Activated CD4-positive, CD25-positive, alpha-beta regulatory T cell (primary cell): ENCODE data around the gene BEND3.

ENCODE experiments used
- DNase-seq, 4 experiments: peaks; one replicate each; lab custom pipeline; 2025; lab: John Stamatoyannopoulos, UW

Gene BEND3

DNA sequence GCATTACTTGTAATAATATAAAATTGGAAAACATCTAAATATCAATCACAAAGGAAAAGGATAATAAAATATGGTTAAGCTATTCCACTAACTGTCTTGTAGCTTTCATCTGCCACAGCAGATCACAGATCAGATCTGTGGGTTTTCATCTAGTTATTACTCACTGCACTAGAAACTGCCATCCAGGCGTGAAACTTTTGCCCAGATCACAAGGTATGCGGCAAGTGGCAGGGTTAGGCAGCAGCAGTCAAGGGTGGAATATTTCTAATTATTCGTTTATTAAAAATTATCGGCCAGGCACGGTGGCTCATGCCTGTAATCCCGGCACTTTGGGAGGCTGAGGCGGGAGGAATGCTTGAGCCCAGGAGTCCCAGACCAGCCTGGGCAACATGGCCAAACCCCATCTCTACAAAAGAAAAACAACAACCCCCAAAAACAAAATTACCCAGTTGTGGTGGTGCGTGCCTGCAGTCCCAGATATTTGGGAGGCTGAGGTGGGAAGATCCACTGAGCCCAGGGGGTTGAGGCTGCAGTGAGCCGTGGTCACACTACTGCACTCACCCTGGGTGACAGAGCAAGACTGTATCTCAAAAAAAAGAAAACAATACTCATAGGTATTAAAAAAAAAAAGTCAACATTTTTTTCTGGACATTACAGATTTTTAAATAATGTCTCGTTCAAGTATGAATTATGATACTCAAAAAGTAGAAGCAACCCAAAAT lies 32.1 kb downstream of the BEND3 start:
- no peak for DNase-seq

DNA sequence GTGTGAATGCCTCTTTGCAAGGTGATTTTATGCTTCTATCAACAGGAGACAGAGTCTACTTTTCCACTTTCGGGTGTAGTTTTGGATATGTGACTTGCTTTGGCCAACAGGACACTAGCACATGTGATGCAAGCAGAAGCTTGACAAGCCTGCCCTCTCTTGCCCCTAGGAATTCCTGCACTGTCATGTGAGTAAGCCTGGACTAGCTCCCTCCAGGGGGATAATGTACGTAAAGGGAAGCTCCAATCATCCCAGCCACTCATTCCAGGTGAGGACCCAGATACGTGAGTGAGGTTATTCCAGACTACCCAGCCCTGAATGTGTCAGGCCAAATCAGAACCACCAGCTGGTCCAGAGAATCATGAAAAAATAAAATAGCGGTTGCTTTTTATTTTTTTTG lies 33.3 kb downstream of the BEND3 start:
- DNase-seq: no peak

- no peak for DNase-seq
Measured at GRCh38 chr6:107080036-107080435, 35.3 kb downstream of the BEND3 start.

DNA sequence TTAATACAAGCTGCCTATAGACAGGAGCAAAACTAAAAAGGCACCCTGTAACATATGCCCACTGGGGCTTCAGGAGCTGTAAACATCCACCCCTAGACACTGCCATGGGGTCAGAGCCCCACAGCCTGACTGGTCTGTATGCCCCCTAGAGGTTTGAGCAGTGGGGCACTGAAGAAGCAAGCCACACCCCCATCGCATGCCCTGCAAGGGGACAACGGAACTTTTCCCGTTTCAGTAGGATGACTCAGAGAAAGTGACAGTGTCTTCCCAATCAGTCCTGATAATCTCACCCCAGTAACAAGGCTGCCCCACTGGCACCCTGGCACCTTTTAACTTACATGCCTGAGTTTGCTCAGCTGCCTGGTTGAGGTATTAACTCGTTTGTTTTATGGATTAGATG lies 35.9 kb downstream of the BEND3 start:
- DNase-seq: no peak

- DNase-seq: no peak
Measured at GRCh38 chr6:107077710-107078109, 37.6 kb downstream of the BEND3 start.

GRCh38 chr6:107075951-107076381 lies 39.3 kb downstream of the BEND3 start:
- DNase-seq: no peak

- no peak for DNase-seq
Measured at GRCh38 chr6:107070686-107071085, 44.6 kb downstream of the BEND3 start.

DNA sequence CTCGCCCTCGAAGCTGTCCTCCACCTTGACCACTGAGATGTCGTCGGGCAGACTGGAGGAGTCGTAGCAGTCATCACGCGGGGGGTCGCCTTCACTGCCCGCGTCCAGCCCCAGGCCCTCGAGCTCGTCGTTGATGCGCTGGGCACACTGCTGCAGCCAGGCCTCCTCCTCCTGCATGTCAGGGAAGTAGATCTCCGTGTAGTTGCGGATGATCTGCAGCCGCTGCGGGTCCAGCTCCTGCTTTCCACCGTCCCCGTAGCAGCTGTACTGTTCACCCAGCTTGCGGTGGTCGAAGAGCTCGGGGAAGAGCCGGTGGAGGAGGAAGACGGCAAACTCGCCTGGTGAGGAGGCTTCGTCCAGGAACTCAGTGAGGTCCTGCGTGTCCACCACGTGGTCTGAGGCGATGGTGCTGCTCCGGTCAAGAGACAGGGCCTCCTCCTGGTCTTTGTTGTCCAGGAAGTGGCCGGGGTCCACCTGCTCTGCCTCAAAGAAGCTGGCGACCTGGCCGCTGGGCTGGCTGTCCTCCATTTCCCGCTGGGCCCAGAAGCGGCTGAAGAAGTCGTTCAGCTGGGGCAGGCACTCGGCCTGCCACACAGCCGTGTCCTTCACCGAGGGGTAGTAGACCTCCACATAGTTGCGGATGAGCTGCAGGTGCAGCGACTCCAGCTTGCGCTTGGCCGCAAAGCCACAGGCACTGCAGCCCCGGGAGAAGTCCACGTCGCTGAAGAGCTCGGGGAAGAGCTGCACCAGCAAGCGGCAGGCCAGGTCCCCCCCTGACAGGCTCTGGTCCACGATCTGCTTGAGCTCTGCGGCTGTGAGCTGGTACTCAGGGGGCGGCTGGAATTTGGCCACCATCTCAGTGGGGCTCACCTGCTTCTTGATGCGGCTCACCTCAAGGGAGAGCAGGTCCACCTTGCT lies 45.4 kb downstream of the BEND3 start:
- DNase-seq: no peak

DNA sequence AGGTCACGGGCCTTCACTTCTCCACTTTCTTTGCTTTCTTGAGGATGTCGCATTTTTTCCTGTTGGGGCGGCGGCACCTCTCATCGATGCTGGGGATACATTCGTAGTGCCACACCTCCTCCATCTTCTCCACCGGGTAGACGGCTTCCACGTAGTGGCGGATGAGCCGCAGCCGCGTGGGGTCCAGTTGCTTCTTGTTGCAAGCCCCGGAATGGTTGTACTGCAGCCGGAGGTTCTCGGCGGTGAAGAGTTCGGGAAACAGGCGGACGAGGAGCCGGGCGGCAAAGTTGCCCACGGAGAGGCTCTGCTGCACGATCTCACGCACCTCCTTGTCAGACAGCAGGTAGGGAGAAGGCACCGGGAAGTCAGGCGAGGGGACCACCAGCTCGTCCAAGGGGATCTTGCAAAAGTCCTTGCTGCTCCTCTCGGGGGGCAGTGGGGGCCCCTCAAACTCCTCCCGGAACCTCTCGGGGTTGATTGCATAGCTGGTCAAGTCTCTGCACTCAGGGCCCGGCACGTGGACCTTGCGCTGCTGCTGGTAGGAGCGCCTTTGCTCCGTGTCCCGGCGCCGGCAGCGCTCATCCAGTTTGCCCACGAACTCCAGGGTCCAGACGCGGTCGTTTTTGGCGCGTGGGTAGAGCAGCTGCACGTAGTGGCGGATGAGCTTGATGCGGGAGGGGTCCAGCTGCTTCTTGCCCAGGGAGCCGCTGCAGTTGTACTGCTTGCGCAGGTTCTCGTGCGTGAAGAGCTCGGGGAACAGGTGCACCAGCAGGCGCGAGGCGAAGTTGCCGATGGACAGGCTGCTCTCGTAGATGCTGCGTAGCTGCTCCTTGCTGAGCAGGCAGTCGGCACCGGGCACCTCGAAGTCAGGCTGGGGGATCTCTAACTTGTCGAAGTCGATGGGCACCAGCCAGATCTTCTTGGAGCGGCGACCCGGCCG lies 46.4 kb downstream of the BEND3 start:
- no peak for DNase-seq

GRCh38 chr6:107066697-107067659 lies 48.3 kb downstream of the BEND3 start:
- DNase-seq: no peak

- no peak for DNase-seq
Measured at GRCh38 chr6:107064579-107065065, 50.7 kb downstream of the BEND3 start.

DNA sequence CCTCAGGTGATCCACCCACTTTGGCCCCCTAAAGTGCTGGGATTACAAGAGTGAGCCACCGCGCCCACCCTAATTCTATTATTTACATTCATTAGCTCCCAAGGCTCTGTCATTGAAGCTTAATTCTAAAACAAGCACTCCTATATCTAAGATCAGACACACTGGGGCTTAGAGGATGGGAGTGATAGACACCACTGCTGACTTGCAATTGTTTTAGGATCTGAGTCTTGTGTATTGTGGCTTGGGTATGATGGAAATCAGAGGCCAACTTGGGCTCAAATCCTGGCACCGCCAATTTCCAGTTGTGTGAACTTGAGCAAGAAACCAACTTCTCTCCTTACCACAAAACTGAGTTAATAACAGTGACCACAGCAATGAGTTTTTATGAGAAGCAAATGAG lies 52.6 kb downstream of the BEND3 start:
- no peak for DNase-seq

GRCh38 chr6:107061125-107062020 lies 53.9 kb downstream of the BEND3 start:
- no peak for DNase-seq

DNA sequence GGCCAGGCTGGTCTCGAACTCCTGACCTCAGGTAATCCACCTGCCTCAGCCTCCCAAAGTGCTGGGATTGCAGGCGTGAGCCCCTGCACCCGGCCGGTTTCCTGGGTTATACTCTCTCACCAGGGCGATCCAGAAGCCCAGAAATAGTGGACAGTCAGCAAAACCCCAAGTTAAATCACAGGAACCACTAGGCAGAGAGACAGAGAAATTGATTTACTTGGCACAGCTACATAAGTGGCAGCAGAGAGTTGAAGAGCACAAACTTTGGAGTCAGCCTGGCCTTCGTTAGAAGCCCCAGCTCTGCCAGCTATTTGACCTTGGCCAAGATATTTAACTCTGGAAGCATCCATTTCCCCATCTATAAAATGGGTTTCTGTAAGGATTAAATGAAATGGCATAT lies 54.6 kb downstream of the BEND3 start:
- no peak for DNase-seq

- DNase-seq: no peak
Measured at GRCh38 chr6:107059606-107060005, 55.7 kb downstream of the BEND3 start.

- no peak for DNase-seq
Measured at GRCh38 chr6:107057679-107058078, 57.6 kb downstream of the BEND3 start.

DNA sequence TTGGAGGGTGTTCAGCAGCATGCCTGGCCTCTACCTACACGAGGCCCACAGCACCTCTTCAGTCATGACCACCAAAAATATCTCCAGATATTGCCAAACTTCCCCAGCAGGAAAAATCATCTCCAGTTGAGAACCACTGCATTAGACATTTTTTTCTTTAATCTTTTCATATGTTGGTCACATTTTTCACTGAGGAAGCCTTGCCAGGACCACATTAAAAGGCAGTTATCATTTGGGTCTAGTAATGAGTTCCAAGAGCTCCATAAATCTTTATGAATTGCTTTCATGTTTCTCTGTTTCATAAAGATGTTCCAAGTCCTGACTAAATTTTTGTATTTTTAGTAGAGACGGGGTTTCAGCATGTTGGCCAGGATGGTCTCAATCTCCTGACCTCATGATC lies 58.5 kb downstream of the BEND3 start:
- no peak for DNase-seq

DNA sequence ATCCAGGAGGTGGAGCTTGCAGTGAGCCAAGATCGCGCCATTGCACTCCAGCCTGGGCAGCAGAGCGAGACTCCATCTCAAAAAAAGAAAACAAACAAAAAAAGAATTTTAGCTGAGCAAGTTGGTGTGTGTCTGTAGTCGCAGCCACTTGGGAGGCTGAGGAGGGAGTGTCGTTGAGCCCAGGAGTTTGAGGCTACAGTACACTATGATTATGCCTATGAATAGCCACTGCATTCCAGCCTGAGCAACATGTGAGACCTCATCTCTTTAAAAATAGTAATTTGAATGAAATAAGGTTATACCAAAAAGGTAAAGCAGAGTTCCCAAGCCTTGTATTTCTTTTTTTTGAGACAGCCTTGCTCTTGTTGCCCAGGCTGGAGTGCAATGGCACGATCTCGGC lies 67.5 kb downstream of the BEND3 start:
- DNase-seq: no peak

DNA sequence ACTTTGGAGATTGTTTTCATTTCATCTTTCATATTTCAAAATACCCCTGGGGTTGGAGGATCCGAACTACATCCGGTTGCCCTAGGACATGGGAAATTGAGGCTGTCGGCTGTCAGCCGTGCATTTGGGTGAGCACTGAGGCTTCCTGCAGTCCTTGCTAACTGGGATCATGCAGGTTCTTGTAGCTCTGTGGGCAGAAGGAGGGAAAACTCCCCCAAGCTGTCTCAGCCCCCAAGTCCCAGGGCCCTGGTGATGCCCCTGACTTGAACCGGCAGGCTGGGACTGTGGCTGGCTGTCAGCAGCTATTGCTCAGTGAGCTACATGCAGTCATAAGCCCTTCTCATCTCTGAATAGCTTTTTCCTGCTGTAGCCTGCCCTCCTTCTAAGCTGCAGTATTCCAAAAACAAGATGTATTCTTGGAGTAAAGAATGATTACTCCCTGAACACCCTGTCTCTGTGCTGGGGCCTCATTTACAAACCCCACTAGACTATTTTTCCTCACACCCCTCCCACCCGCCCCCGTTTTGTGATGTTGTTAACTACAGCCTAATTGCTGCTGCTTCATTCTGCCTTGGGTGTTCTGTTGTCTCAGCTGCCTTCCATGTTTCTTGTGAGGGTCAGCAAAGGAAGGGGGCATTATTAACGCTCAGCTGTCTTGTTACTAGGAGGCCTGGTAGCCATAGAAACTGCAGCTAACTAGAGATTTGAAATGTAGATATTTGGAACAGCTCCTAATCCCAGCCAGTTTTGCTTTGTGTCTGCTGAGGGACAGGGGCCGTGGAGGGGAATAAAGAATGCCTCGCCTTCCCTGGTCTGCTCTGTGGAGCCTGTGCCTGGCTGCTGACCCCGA lies 69.3 kb downstream of the BEND3 start:
- DNase-seq: no peak
